A549 (cell line): ENCODE results near the gene FHIT.

Experiments
- CHD2 ChIP-seq: fragments of 150-350 bp; IDR thresholded peaks from 2 replicates; pipeline ENCODE4 v1.6.1; 2014; ENCODE audit warnings: low read length; ENCODE audit not compliant: partially characterized antibody
- TF ChIP-seq, protein P1 (sequence below): fragments of 150-350 bp; IDR thresholded peaks from 2 replicates; pipeline ENCODE4 v1.6.1; 2014; ENCODE audit warnings: low read depth, mild to moderate bottlenecking, low read length

- TF ChIP-seq CHD2, result no peak
- TF ChIP-seq, protein P1, sequence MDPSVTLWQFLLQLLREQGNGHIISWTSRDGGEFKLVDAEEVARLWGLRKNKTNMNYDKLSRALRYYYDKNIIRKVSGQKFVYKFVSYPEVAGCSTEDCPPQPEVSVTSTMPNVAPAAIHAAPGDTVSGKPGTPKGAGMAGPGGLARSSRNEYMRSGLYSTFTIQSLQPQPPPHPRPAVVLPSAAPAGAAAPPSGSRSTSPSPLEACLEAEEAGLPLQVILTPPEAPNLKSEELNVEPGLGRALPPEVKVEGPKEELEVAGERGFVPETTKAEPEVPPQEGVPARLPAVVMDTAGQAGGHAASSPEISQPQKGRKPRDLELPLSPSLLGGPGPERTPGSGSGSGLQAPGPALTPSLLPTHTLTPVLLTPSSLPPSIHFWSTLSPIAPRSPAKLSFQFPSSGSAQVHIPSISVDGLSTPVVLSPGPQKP, result no peak
Observed at GRCh38 chr3:59930170-59930569, 1321.1 kb downstream of the FHIT start.
